HG03457 (cell line): ENCODE data around the gene BIRC5.
"Not testable (repeated sequence)": the region's sequence is repeated elsewhere in the genome, so short reads cannot be mapped to it uniquely, and the experiment has no call there.

ENCODE experiments used
- ATAC-seq: cut with Tn5 transposase; IDR thresholded peaks from one replicate; pipeline ENCODE4 v1.9.1; 2021; ENCODE audit warnings: moderate number of reproducible peaks; ENCODE audit not compliant: unreplicated experiment

The BIRC5 gene

GRCh38 chr17:78224231-78225087 lies 10.4 kb downstream of the BIRC5 start:
- no peak for ATAC-seq

- no peak for ATAC-seq
These were observed 11.2 kb downstream of the BIRC5 start for GRCh38 chr17:78225088-78225865.

- no peak for ATAC-seq
These were observed 12.2 kb downstream of the BIRC5 start for GRCh38 chr17:78226055-78226758.

- ATAC-seq: no peak
These were observed 12.9 kb downstream of the BIRC5 start for GRCh38 chr17:78226759-78227454.

- ATAC-seq: no peak
These were observed 13.4 kb downstream of the BIRC5 start for GRCh38 chr17:78227455-78227916.

GRCh38 chr17:78228176-78228575 lies 14.1 kb downstream of the BIRC5 start:
- ATAC-seq: no peak

- no peak for ATAC-seq
These were observed 16.4 kb downstream of the BIRC5 start for GRCh38 chr17:78230252-78230962.

GRCh38 chr17:78230996-78231935 lies 17.2 kb downstream of the BIRC5 start, which contains the start of gene TMEM235:
TSS of gene TMEM235 (plus strand) at chr17:78231631. CDS start at chr17:78232024, 393 bp downstream.
- ATAC-seq: no peak

GRCh38 chr17:78231991-78232858 lies 18.2 kb downstream of the BIRC5 start:
- no peak for ATAC-seq

- ATAC-seq: no peak
These were observed 18.8 kb downstream of the BIRC5 start for GRCh38 chr17:78232859-78233173.

- no peak for ATAC-seq
These were observed 19.6 kb downstream of the BIRC5 start for GRCh38 chr17:78233678-78234077.

- ATAC-seq: no peak
These were observed 20.3 kb downstream of the BIRC5 start for GRCh38 chr17:78234261-78234865.

GRCh38 chr17:78235022-78235421 lies 21.0 kb downstream of the BIRC5 start:
- not testable (repeated sequence) for ATAC-seq

- no peak for ATAC-seq
These were observed 21.8 kb downstream of the BIRC5 start for GRCh38 chr17:78235885-78236284.

- no peak for ATAC-seq
These were observed 22.5 kb downstream of the BIRC5 start for GRCh38 chr17:78236362-78237127.

- ATAC-seq: no peak
These were observed 23.5 kb downstream of the BIRC5 start for GRCh38 chr17:78237401-78238012.
